GM18526 (cell line): ENCODE measurements around the gene TMEM266.

Source experiments
- POLR2A ChIP-seq: IDR thresholded peaks from 3 replicates; pipeline ENCODE4 v1.6.1; 2011; ENCODE audit not compliant: insufficient read length; ENCODE audit errors: extremely low read depth

TMEM266 gene

GRCh38 chr15:76175442-76175841, 115.7 kb downstream of the TMEM266 start:
- no peak for TF ChIP-seq POLR2A

GRCh38 chr15:76176059-76176458, 116.3 kb downstream of the TMEM266 start:
- TF ChIP-seq POLR2A, result no peak

- no peak for TF ChIP-seq POLR2A
Measured at GRCh38 chr15:76176487-76177085, 116.8 kb downstream of the TMEM266 start.

GRCh38 chr15:76177491-76178040, 117.8 kb downstream of the TMEM266 start:
- no peak for TF ChIP-seq POLR2A

- TF ChIP-seq POLR2A, result no peak
Measured at GRCh38 chr15:76178296-76179000, 118.7 kb downstream of the TMEM266 start.

GRCh38 chr15:76179023-76179422, 119.2 kb downstream of the TMEM266 start:
- TF ChIP-seq POLR2A, result no peak

GRCh38 chr15:76180321-76180720, 120.5 kb downstream of the TMEM266 start:
- no peak for TF ChIP-seq POLR2A

- no peak for TF ChIP-seq POLR2A
Measured at GRCh38 chr15:76181705-76182107, 121.9 kb downstream of the TMEM266 start.

- TF ChIP-seq POLR2A, result no peak
Measured at GRCh38 chr15:76183930-76184649, 124.3 kb downstream of the TMEM266 start.

- no peak for TF ChIP-seq POLR2A
Measured at GRCh38 chr15:76184650-76185035, 124.9 kb downstream of the TMEM266 start.

GRCh38 chr15:76185716-76186115, 125.9 kb downstream of the TMEM266 start:
- no peak for TF ChIP-seq POLR2A

GRCh38 chr15:76187163-76187562, 127.4 kb downstream of the TMEM266 start:
- no peak for TF ChIP-seq POLR2A

- TF ChIP-seq POLR2A, result no peak
Measured at GRCh38 chr15:76189106-76189505, 129.3 kb downstream of the TMEM266 start.

GRCh38 chr15:76190070-76190564, 130.3 kb downstream of the TMEM266 start:
- no peak for TF ChIP-seq POLR2A

- TF ChIP-seq POLR2A, result no peak
Measured at GRCh38 chr15:76190751-76191538, 131.2 kb downstream of the TMEM266 start.
